Ureter (tissue), 1 donor: ENCODE data around the gene POLR1H. TPM values are rescaled to one million over a fixed set of nuclear protein-coding genes. Genes with fewer than 3 reads are reported as not detected.
"Not testable (repeated sequence)": the region's sequence is repeated elsewhere in the genome, so short reads cannot be mapped to it uniquely, and the experiment has no call there.

Experiments used
- DNase-seq: peaks from one replicate; pipeline ENCODE4 v3.0.0-alpha.2; 2020; ENCODE audit warnings: low spot score
- total RNA-seq: library from RNA; stranded (reverse); gene quantifications from one replicate; pipeline ENCODE4 v1.2.4, GENCODE V29; 2023
- donor health status: DM: yes; HTN: yes; CAD: no.

Gene POLR1H, protein sequence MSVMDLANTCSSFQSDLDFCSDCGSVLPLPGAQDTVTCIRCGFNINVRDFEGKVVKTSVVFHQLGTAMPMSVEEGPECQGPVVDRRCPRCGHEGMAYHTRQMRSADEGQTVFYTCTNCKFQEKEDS
- 33.2 TPM for total RNA-seq

GRCh38 chr6:30061092-30061857 lies at the start of gene POLR1H:
Gene POLR1H, plus strand, starts transcription at chr6:30061265. Its CDS starts 260 bp downstream, at chr6:30061525.
- peak; percentile 95 for DNase-seq

GRCh38 chr6:30013291-30013922 lies 47.7 kb upstream of the POLR1H start:
- no peak for DNase-seq

- DNase-seq, result no peak
Observed at GRCh38 chr6:30019819-30020218, 41.2 kb upstream of the POLR1H start.

- DNase-seq, result no peak
Observed at GRCh38 chr6:30020626-30021025, 40.4 kb upstream of the POLR1H start.

- DNase-seq, result no peak
Observed at GRCh38 chr6:30022189-30022588, 38.9 kb upstream of the POLR1H start.

DNA sequence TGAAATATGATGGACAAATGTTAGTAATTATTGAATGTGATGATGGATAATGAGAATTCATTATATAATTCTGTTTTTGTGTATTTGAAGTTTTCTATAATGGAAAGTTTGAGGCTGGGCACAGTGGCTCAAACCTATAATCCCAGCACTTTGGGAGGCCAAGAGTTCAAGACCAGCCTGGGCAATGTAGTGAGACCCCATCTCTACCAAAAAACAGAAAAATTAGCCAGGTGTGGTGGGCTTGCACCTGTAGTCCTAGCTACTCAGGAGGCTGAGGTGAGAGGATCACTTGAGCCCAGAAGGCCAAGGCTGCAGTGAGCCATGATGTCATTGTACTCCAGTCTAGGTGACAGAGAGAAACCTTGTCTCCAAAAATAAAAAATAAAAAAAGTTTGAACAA lies 38.4 kb upstream of the POLR1H start:
- DNase-seq, result not testable (repeated sequence)

DNA sequence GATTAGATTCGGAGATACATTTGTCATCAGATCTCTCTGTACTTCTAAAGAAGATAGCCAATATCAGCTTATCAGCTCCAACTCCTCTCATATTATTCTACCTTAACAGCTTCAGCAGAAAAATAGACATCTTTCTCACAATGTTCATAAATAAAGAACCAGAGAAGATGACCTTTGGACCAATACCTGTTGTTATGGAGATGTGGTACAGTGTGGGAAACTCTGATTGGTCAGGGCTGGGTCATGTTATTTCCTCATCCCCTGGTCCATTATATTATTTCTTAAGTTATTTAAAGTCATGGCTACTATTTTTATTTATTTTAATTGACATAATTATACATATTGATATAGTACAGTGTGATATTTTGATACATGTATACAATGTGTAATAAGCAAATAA lies 35.9 kb upstream of the POLR1H start:
- DNase-seq, result no peak

DNA sequence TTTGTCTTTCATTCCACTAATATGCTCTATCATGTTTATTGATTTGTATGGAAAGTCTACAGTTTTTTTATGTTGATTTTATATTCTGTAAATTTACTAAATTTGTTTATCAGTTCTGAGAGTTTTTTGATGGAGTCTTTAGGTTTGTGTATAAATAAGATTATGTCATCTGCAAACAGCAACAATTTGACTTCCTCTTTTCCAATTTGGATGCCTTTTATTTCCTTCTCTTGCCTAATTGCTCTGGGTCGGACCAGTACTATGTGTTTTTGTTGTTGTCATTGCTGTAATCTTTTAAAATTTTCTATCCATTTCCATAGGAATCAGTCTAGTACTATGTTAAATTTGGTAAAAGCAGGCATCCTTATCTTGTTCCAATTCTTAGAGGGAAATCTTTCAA lies 31.5 kb upstream of the POLR1H start:
- no peak for DNase-seq

GRCh38 chr6:30031381-30031780 lies 29.7 kb upstream of the POLR1H start:
- DNase-seq, result no peak

DNA sequence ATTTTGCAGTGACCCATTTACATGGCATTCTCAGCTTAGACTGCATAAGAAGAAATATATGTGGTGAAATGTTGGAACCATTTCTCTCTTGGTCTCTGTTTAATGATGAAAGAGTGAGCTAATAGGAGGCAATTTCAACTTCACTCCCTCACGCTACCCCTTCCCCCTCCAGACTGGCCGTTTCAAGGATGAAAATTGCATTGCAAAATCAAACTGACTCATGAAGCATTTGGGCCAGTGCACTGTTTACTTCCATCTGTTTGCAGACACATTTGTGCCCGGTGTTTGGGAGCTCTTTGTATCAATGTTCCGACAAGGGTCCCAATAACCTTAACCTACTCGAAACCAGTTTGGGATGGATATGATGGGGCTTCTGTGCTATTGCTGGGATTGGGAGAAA lies 27.6 kb upstream of the POLR1H start:
- DNase-seq, result not testable (repeated sequence)

DNA sequence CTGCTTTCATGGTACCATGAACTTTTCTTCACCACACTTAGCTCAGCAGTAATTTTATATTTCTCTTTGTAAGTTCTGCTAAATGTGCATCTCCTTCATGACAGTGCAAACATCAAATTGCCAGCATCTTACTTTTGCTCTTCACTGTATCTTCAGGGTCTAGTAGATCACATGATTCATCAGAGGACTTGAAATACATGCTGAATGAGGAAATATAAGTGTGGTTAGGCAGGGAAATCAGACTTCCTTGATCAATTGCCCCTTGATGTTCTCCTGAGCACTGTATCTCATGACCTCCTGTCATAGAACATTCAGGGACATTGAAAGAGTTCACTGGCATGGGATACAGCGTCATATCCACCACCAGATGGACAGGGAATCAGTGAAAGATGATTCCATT lies 25.3 kb upstream of the POLR1H start:
- no peak for DNase-seq

DNA sequence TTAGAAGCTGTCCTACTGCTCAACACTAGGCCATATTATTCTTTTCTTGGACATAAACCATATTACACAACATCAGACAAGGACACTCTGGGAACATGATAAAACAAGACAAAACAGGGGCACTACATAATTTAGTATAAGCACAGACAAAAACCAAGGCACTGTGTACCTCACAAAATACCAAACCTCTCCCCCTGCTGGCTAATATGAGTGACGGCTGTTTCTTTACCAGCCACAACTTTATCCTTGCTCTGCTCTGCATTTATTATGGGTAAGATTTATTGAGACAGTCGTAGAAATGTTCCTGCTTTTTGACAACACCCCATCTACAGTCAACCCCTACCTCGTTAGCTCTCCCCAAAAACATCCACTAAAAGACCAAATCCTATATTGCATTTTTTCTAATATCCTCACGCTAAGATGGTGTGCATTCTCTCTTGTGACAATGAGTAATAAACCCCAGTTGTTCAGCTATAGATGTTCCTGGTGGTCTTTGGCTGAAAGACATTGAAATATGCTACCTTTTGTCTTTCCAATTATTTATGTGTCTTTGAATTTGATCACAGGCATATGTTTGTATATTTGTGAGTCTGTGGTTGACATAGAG lies 23.8 kb upstream of the POLR1H start:
- no peak for DNase-seq

DNA sequence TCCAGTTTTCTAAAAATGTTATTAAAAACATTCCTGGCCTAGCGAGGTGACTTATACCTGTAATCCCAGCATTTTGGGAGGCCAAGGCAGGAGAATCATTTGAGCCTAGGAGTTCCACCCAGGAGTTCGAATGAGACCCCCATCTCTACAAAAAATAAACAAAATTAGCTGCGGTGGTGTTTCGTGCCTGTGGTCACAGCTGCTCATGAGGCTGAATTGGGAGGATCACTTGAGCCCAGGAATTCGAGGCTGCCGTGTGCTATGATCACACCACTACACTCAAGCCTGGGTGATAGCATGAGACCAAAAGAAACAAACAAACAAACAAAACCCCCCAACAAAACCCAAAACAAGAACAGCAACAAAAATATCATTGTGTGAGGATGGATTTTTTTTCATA lies 19.8 kb upstream of the POLR1H start:
- no peak for DNase-seq

- no peak for DNase-seq
Observed at GRCh38 chr6:30041821-30042220, 19.2 kb upstream of the POLR1H start.

GRCh38 chr6:30042476-30042875 lies 18.6 kb upstream of the POLR1H start:
- DNase-seq, result no peak

DNA sequence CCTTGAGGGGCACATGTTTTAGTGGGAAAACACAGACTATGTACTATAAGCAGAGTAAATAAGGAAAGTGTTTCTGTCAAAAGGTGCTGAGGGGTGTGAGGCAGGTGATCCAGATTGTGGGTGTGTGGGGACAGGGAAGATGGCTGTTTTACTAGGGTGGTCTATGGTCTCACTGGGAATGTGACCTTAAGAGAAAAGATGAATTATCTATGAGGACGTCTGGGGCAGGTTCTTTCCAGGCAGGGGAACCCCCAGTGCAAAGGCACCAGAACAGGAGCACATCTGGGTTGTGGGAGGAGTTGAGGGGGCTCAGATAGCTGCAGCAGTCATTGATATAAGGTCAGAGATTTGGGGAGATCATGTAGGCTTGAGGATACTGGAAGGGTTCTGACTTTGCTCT lies 18.2 kb upstream of the POLR1H start:
- no peak for DNase-seq

- DNase-seq, result no peak
Observed at GRCh38 chr6:30043744-30044143, 17.3 kb upstream of the POLR1H start.

GRCh38 chr6:30044630-30045029 lies 16.4 kb upstream of the POLR1H start:
- DNase-seq, result no peak

DNA sequence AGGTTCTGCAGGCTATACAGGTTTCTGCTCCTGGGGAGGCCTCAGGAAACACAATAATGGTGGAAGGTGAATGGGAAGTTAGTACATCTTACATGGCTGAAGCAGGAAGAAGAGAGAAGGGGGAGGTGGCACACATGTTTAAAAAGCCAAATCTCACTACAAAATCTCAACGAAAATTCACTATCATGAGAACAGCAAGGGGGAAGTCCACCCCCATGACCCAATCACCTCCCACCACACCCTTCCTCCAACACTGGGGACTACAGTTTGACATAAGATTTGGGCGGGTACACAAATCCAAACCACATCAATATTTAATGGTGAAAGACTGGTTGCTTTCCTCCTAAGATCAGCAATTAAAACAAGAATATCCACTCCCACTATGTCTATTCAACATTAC lies 13.8 kb upstream of the POLR1H start:
- no peak for DNase-seq

- DNase-seq, result no peak
Observed at GRCh38 chr6:30053682-30054081, 7.4 kb upstream of the POLR1H start.

DNA sequence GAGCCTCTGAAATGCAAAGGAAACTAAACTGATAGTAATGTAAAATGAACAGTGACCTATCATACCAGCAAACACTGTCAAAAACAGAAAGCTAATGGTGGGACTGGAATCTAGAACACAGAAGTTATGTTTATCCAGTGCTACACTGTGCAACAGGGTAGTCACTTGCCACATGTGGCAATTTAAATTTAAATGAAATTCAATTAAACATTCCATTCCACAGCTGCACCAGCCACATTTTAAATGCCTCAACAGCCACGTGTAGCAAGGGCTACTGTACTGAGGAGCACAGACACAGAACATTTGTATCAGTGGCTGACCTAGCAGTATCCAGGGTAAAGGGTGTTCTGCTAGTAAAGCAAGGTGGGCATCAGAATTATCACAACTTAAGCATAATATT lies 5.6 kb upstream of the POLR1H start:
- DNase-seq, result no peak

DNA sequence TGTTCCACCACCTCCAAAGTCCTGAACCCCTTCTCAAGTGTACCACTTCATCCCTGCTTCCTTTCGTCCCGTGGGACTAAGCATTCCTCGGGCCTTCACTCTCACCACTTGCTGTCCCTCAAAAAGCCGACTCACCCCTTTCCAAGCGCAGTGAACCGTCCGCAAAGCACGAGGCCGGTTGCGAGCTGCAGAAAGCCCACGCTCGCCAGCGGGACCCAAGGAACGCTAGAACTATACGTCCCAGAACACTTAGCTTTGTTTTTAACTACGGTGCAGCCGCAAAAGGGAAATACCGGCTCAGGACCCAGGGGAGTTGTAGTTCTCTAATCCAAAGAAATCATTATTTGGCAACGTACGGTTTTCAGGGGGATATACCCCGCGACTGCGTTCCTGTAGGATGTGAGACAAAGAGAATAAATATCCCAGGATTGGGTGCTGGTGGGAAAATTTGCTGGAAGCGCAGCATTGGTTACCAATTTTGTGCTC lies 416 bp upstream of the POLR1H start:
- no peak for DNase-seq
